HG03432 (cell line): ENCODE data around the gene BCAP29.

Experiments used
- ATAC-seq: cut with Tn5 transposase; IDR thresholded peaks from one replicate; pipeline ENCODE4 v1.9.1; 2021; ENCODE audit warnings: mild to moderate bottlenecking, moderate library complexity; ENCODE audit not compliant: unreplicated experiment

Gene BCAP29

DNA sequence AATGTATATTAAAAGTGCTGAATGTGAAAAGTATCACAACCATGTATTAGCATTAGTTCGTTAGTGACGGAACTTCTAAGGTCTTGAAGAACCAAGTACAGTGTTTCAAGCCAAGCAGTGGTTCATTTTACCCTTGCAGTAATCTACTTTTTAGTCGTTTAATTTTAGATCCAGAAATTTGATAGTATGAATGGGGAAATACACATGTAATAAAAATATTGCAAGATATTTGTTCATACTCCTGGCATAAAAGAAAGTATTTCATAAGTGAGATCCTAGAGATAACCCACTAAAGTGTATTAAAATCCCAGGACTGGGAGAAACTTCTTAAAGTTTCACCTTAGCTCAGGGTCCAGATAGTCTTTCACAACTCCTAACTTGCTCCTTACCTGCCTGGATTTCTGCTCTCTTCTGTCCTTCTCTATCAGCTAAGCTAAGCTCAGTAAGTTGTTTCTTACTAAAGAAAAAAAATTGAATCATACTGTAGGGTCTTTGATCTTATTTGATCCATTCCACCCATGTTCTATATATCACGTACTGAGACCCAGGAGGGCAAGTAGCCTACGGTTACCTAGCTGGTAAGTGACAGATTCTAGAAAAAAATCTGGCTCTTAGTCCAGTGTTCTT is 1.5 kb downstream of the BCAP29 start:
- no peak for ATAC-seq

DNA sequence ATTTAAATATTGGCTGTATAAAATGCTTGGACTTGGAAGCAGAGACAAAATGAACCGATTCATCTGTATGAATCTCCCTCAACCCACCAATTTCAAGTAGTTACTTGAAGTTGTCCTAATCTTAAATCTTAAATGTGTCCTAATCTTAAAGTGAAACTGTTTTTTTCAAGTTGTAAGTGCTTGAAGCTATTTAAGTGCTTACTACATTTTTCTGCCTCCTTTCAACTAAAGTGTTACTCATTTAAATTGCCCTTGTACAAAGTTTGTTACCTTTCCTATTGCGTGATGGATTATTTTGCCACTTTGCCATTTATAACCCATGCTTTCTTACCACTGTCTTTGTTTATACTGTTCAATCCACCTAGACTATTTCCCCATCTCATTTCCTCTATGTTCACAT is 2.8 kb downstream of the BCAP29 start:
- ATAC-seq: no peak

DNA sequence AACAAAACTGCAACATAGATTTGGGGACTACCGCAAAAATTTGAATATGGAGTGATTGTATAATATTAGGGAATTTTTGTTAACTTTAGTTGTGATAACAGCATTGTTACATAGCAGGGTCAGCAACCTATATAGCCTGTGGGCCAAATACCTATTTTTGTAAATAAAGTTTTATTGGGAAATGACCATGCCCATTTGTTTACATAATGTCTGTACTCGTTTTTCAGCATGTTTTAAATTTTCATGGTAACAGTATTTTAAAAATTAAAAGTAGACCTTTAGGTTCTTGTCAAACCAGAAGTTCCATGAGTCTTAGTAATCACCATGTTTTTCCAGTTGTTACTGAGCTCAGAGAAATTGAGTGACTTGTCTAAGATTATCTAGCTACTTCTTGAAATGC is 4.7 kb downstream of the BCAP29 start:
- no peak for ATAC-seq

DNA sequence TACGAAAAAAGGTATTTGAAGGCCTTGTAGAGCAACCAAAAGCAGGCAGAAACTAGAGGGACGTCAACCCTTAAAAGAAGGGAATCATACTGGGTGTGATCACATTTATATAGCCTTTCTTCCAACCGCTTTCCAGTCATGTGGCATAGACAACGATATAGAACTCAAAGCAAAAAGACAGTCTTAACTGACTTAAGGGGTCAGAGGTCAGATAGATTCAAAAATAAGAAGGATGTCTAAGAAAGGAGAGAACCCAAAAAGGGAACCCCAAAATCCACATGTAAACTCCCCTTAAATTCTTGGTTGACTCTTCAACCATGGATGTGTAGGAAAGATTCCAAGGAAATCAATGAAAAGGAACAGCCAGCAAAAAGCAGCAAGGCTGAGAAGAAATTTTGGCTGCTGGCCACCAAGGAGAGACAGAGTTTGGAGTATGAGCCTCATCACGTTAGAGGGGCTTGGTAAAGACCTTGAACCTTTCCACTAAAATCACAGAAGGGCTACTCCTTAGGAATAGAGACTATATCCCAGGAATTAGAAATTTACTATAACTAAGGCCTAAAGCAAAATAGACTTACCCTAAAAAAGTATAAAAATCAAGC is 8.6 kb downstream of the BCAP29 start:
- no peak for ATAC-seq

DNA sequence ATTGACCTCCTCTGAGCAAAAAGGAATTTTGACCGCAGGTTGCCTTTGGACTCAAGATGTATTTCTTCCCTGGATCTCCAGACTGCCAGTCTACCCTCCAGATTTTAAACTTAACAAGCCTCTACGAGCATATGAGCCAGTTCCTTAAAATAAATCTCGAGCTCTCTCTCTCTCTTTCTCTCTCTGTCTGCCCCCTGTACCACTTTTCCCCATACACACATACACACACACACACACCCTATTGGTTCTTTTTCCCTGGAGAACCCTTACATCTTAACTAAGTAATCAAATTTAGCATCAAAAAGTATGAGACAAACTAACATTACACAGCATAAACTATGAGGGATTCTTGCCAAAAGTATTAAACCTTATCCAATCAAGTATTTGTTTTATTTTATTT is 11.4 kb downstream of the BCAP29 start:
- ATAC-seq: no peak

DNA sequence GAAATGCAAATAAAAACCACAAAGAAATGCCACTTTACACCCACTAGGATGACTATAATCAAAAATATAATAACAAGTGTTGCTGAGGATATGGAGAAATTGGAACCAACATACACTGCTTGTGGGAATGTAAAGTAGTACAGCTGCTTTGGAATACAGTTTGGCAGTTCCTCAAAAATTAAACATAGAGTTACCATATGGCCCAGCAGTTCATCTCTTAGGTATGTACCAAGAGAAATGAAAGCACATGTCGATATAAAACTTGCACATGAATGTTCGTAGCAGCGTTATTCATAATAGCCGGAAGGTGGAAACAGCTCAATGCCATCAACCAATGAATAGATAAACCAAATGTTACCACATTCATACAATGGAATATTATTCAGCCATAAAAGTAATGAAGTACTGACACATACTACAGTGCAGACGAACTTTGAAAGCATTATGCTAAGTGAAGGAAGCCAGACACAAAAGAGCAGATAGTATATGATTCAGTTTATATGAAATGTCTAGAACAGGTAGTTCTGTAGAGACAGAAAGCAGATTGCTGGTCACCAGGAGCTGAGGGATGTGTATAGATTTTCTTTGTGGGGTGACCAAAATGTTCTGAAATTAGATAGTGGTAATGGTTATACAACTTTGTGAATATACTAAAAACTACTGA is 12.4 kb downstream of the BCAP29 start:
- no peak for ATAC-seq

DNA sequence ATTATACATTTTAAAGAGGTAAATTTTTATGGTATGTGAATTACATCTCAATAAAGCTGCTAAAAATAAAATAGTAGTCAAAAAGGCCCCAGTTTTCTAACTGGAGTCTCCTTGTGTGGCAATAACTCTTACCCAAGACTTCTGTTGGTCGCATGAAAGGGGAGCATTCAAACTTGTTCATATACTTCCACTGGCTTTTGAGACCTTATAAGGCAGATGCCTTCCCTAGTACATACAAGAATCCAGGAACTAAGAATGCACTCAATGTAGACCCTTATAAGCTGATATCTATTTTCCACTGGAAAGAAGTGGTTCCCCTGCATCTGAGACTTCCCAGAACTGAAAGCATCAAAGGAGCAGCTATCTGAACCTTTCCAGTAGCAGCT is 13.0 kb downstream of the BCAP29 start:
- ATAC-seq: no peak

DNA sequence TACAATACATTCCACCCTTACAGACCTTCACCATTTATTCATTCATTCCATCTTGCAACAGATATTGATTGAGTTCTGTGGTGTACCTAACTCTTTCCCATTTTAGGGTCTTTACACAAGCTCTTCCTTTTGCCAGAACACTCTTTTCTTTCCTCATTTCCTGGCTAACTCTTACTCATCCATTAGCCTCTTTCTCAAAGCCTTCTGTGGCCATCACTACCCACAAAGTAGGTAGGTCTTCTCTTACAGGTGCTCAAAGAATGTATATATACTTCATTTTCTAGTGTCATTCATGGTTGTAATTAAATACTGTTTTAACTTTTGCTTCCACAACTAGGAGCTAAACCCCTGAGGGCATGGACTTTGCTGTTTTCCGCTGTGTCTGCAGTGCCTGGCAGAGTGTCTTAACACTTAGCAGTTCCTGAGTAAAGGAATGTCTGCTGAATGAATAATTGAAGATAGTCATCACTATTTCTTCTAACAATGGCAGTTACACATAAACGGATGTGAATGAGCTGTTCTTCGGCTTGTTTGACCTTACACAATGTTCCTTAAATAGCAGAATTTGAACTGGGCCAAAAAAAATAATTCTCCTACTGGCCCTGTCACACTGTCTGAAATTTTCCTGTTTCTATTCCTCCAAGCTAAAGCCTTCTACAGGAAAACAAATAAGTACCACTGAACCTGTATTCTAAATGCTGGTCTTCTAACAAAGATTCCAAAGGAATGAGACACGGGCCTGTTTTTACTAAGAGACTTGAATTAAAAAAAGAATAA is 15.1 kb downstream of the BCAP29 start:
- ATAC-seq: no peak

DNA sequence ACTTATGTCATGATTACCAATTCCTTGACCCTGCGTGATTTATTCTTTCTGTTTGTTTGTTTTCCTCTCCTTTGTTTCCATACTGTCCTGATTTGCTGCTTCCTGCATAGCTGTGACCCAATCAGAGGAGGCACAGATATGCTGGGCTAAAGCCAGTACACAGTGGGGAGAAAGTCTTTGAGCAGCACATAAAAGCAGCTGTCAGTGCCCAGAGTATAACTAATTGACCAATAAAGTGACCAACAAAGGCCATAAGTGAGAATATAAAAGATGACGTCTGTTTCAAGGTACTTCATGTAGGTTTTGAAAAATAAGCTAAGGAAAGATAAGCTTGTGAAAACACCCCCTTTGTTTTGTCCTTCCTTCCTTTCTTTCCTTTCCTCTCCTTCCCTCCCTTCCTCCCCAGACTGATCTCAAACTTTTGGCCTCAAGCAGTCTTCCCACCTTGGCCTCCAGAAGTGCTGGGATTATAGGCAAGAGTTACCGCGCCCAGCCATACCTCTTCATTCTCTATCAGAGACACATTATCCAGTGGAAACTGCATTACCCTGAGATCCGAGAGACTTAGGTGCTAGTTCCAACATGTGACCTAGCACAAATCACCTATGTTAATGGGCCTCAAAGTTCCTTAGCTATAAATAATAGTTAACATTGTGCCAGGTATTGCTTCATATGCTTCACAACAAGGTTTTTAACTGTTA is 17.0 kb downstream of the BCAP29 start:
- ATAC-seq: no peak

DNA sequence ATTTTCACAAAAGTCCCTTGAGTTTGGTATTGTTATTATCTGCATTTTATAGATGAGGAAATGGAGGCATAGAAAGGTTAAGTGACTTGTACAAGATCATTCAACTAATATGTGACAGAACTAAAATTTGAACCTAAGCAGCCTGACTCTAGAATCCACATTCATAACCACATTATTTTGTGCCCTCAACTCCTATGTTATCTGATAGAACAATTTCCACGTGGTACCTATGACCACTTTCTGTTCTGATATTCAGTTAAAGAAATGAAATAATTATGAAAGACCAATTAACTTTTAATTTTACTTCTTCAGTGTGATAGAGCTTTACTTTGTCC is 17.5 kb downstream of the BCAP29 start:
- ATAC-seq: no peak

DNA sequence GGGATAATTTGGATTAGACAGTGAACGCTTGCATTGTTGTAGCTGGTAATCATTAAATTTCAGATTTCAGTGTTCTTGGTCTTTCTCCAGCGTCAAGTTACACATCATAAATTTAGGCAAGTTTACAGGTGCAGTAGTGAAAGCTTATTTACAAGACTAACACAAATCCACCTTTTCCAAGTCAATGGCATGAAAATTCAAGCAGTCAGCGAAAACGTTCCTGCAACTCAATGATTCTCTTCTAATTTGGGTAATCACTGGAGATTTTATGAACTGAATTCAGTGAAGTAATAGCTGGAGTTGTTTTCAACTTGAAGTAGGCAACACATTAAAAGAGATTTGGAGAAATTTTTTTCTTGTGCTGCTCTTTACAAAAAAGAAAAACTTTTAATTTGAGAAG is 17.9 kb downstream of the BCAP29 start:
- ATAC-seq: no peak

DNA sequence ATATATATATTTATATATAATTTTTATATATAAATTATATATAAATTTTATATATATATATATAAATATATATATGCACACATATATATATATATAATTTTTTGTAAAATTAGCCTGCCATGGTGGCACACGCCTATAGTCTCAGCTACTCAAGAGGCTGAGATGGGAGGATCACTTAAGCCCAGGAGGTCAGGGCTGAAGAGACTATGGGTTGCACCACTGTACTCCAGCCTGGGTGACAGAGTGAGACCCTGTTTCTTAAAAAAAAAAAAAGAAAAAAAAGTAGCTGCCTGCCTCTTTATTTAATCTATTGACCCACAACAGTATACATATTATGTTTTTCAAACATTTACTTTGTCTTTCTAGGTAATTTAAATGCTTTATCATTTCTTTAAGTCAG is 19.2 kb downstream of the BCAP29 start:
- no peak for ATAC-seq

DNA sequence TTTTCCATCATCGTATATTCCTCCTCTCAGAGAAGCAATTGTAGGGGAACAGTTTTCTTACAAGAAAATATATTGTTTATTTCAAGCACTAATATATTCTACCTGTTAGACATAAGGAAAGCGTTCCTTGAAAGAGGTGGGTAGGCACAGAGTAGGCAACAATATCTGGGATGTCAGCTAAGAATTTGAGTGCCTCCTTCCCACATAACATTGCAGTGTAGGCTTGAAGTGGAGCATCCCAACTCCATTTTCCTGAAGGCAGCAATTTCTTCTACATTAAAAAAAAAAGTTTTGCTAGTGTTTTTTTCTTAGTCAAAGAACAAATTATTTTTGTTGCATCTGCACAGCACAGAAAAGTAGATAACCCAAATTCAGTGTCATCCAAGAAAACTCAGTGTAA is 20.8 kb downstream of the BCAP29 start:
- ATAC-seq: no peak

DNA sequence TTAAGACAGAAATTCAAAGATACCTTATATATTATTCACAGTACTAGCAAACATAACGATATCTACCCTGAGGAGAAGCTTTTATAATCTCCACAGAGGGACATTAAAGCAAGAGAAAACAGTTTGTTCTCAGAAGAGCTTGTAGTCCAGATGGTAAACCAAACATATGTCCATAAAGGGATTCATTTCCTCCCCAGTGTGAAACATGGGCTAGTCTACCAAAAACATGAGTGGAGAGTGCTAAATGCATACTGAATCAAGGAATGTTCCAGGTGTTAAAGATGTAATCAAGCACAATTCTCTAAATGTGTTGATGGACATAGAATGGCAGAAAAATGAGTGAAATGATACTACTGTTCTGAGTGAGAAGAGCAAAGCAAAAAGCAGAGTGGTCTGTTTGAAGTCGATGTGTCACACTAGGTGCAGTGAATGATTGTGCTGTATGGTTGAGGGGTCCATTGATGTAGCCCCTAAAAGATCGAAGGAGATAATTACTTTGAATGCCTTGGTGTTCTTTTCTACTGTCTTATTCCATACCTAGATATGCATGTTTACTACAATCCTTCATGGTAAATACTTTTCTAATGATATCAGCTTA is 25.3 kb downstream of the BCAP29 start:
- ATAC-seq: no peak

DNA sequence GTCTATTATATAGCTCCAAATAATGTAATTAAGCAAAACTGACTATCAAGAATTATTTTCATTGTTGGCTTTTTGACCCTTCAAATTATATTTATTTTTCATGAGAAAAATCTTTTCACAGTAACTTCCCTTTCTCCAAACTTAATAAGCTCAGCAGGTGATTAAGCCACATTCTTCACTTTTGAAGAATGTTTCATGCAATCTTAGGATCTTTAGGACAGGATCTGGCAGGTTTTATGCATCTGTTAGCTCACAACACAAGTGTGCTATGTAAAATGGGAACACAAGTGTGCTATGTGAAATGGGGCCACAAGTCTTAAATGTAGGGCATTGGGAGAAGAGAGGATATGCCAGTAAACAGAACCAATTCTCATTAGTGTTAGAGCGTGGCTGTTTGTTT is 26.3 kb downstream of the BCAP29 start:
- no peak for ATAC-seq

DNA sequence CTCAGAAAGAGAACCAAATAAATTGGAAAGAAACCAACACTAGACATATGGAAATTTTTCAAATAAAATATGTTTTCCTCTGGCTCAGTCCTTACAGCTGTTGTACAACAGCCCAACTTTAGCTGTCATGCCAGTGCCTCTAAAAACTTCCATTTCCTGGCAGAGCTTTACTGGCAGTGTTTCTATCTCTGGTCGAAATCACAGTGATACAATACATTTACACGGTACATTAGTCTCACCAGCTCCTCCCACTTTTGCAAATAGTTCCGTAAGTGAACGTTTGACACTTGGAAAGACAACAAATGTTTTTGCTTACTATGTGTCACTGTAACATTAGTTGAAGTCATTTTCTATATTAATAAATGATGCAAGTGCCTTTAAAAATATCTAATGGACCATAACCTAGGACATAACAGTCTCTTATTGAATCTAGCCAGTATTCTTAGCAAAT is 29.8 kb downstream of the BCAP29 start:
- no peak for ATAC-seq

DNA sequence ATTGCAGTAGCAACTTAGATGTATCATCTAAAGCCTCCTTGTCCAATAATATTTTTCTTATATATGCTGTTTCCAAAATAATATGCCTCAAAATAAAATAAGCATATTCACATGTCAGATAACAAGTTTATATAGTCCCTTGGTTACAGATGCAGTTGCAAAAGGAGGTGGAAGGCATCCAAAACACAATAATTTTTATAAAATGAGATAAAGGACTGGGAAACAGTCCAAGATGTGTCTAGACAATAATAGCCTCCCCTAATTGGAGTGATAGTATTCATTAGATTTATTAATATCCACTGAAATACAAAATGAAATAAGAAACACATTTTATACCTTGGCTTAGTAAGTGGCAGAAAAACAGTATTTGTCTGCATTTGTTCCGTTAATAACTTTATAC is 30.3 kb downstream of the BCAP29 start:
- no peak for ATAC-seq

DNA sequence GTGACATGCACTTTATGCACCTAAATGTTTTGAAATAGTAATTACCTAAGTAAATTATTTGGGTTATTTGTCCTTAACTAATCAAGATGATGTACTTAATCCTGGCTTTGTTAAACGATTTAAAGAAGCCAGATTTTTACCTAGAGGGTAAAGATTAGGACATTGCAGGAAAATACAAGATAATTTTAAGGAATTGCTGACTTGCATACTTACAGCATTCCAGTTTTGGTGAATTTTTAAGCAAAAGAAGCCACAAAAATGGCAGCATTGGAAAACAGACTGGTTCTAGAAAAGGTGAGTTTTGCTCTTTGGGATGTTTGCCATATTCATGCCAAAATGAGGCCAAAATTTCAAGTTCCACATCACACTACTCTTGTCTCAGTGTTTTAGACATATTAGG is 33.4 kb downstream of the BCAP29 start:
- no peak for ATAC-seq

DNA sequence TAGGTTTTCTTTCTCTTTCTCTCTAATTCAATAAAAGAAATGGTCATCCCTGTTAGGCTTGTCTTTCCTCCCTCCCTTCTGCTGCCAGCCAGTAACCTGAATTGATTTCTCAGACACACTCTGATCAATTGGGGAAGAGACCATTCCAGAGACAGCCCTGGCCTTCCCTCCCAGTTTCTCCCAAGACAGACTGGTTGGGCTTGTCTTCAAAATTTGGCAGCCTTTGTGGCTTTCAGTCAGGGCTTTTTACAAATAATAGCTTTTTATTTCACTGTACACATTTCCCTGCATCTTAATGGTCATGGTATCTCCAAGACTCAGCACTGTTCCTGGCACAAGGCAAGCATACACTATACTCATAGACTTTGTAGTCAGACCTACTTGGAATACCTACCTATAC is 33.9 kb downstream of the BCAP29 start:
- no peak for ATAC-seq

DNA sequence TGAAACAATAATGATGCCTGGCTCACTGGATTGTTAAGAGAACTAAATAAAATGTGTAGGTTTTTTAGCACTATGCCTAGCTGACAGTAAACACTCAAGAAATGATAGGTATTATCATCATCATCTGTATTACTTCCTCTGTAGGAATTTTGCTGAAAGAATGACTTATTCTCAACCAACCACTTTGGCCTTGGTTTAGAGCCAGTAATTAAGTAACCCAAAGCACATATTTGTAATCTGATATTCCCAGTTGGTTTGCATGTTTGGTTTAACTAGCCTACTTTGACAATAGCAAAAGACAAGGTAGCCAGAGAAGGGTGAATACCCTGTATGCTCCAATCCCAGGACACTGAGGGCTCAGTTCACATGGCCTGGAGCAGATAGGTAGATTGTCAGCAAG is 34.4 kb downstream of the BCAP29 start:
- no peak for ATAC-seq
